ENCODE results near the gene LDLRAD4.

The LDLRAD4 gene

DNA sequence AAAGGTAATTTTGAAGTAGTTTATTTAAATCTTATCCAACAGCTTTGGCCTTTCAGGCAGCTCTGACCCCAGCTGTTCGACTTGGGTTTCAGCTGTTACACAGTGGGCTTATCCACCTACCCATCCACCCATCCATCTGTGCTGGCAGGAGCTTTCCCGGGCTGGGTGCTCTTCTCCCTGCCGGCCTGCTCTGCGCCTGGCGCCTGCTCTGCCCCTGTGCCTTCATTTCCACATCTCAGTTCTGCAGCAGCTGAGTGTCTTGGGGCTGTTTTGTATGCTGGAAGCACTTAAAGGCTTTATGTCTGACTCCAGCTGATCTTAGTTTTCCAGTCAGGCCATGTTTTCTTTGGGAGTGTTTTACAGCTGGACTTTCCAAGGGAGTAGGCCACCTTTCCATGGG lies 24.2 kb downstream of the LDLRAD4 start:
- TF ChIP-seq ARNT (IDR thresholded peaks at IDR 0.05) (no peak), LEF1 (IDR thresholded peaks at IDR 0.05; ENCODE audit: borderline replicate concordance) (no peak), FOXA1 (IDR thresholded peaks at IDR 0.05) (no peak), SUZ12 (IDR thresholded peaks at IDR 0.05) (no peak), TARDBP (IDR thresholded peaks at IDR 0.05) (no peak), NFRKB (IDR thresholded peaks at IDR 0.05) (no peak), FOXM1 (IDR thresholded peaks at IDR 0.05; ENCODE audit: borderline replicate concordance) (no peak), SP1 (IDR thresholded peaks at IDR 0.05) (no peak), L3MBTL2 (conservative IDR thresholded peaks at IDR 0.05) (no peak), BHLHE40 (IDR thresholded peaks at IDR 0.05; ENCODE audit: borderline replicate concordance) (no peak), CTBP1 (IDR thresholded peaks at IDR 0.05; ENCODE audit: borderline replicate concordance) (no peak)
- DNase-seq (ENCODE audit: extremely low spot score) = no peak
- POLR2A ChIA-PET = no interaction called here
- CTCF ChIA-PET = no interaction called here

- CTCF ChIA-PET = no interaction called here
- no peak for DNase-seq (ENCODE audit: extremely low spot score)
- POLR2A ChIA-PET = no interaction called here
- TF ChIP-seq CTBP1 (IDR thresholded peaks at IDR 0.05; ENCODE audit: borderline replicate concordance) (no peak), HDGF (IDR thresholded peaks at IDR 0.05; ENCODE audit: borderline replicate concordance) (no peak), ARNT (IDR thresholded peaks at IDR 0.05) (no peak)
Observed at GRCh38 chr18:13243363-13243762, 24.8 kb downstream of the LDLRAD4 start.

DNA sequence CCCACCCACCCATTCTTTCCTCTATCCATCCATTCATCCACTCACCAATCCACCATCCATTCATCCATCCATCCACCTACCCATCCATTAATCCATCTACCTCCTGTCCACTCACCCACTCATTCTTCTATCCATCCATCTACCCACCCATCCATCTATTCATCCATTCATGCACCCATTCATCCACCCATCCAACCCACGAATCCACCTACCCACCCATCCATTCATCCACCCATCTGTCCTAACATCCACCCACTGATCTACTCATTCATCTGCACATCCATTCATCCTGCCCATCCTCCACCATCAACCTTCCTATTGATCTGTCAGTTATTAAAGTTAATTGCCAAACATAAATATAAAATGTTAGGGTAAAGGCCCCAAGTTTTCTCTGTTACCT lies 25.6 kb downstream of the LDLRAD4 start:
- ChIA-PET POLR2A (no interaction called here), CTCF (no interaction called here)
- DNase-seq (ENCODE audit: extremely low spot score) = no peak
- TF ChIP-seq BHLHE40 (IDR thresholded peaks at IDR 0.05; ENCODE audit: borderline replicate concordance) (no peak), PKNOX1 (IDR thresholded peaks at IDR 0.05) (no peak), LEF1 (IDR thresholded peaks at IDR 0.05; ENCODE audit: borderline replicate concordance) (no peak), FOXM1 (IDR thresholded peaks at IDR 0.05; ENCODE audit: borderline replicate concordance) (no peak), TARDBP (IDR thresholded peaks at IDR 0.05) (no peak), SP1 (IDR thresholded peaks at IDR 0.05) (no peak), FOXK2 (IDR thresholded peaks at IDR 0.05) (no peak), FOXA1 (IDR thresholded peaks at IDR 0.05) (no peak), NFRKB (IDR thresholded peaks at IDR 0.05) (no peak), ELF4 (IDR thresholded peaks at IDR 0.05) (no peak), HDGF (IDR thresholded peaks at IDR 0.05; ENCODE audit: borderline replicate concordance) (no peak), ARNT (IDR thresholded peaks at IDR 0.05) (no peak), CTBP1 (IDR thresholded peaks at IDR 0.05; ENCODE audit: borderline replicate concordance) (no peak), L3MBTL2 (conservative IDR thresholded peaks at IDR 0.05) (no peak), SUZ12 (IDR thresholded peaks at IDR 0.05) (no peak), ZNF384 (IDR thresholded peaks at IDR 0.05) (no peak)

- POLR2A ChIA-PET = no interaction called here
- no peak for DNase-seq (ENCODE audit: extremely low spot score)
- CTCF ChIA-PET = interaction anchor here (0.6 kb wide), 1 partner anchor 552 kb away, joined by 3 read pairs; no protein-coding TSS in a partner anchor
- TF ChIP-seq PKNOX1 (IDR thresholded peaks at IDR 0.05) = no peak
- TF ChIP-seq FOXA1 (IDR thresholded peaks at IDR 0.05) = no peak
- no peak for TF ChIP-seq ELF4 (IDR thresholded peaks at IDR 0.05)
- no peak for TF ChIP-seq ZNF384 (IDR thresholded peaks at IDR 0.05)
- TF ChIP-seq BHLHE40 (IDR thresholded peaks at IDR 0.05; ENCODE audit: borderline replicate concordance) = no peak
- TF ChIP-seq HDGF (IDR thresholded peaks at IDR 0.05; ENCODE audit: borderline replicate concordance) = no peak
- no peak for TF ChIP-seq L3MBTL2 (conservative IDR thresholded peaks at IDR 0.05)
- TF ChIP-seq FOXM1 (IDR thresholded peaks at IDR 0.05; ENCODE audit: borderline replicate concordance) = no peak
- no peak for TF ChIP-seq FOXK2 (IDR thresholded peaks at IDR 0.05)
- no peak for TF ChIP-seq ARNT (IDR thresholded peaks at IDR 0.05)
- TF ChIP-seq TARDBP (IDR thresholded peaks at IDR 0.05) = no peak
- no peak for TF ChIP-seq CTBP1 (IDR thresholded peaks at IDR 0.05; ENCODE audit: borderline replicate concordance)
- TF ChIP-seq LEF1 (IDR thresholded peaks at IDR 0.05; ENCODE audit: borderline replicate concordance) = no peak
- no peak for TF ChIP-seq SUZ12 (IDR thresholded peaks at IDR 0.05)
- TF ChIP-seq SP1 (IDR thresholded peaks at IDR 0.05) = no peak
- no peak for TF ChIP-seq NFRKB (IDR thresholded peaks at IDR 0.05)
Observed at GRCh38 chr18:13245481-13246000, 27.0 kb downstream of the LDLRAD4 start.

DNA sequence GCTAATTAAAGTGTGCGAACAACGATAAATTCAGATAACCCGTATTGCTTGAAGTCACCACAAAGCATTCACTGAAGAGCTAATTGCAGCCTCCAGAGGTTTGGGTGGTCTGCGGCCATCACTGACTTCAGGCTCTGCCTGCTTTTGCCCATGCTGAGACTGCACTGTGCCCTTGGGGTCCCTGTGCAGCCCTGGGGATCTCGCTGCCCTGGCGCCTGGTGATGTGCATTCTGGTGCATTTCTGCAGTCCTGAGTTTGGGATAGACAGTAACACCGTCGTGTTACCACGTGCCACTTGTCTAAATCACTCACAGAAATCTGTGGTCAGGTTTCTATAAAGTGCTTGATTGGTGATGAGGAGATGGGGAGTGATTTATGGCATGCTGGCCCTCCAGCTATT lies 27.6 kb downstream of the LDLRAD4 start:
- no peak for DNase-seq (ENCODE audit: extremely low spot score)
- no peak for TF ChIP-seq SP1 (IDR thresholded peaks at IDR 0.05)
- TF ChIP-seq ZNF384 (IDR thresholded peaks at IDR 0.05) = no peak
- TF ChIP-seq FOXM1 (IDR thresholded peaks at IDR 0.05; ENCODE audit: borderline replicate concordance) = no peak
- POLR2A ChIA-PET = no interaction called here
- CTCF ChIA-PET = no interaction called here

- DNase-seq (ENCODE audit: extremely low spot score) = no peak
- no peak for TF ChIP-seq HDGF (IDR thresholded peaks at IDR 0.05; ENCODE audit: borderline replicate concordance)
- no peak for TF ChIP-seq FOXA1 (IDR thresholded peaks at IDR 0.05)
- TF ChIP-seq FOXK2 (IDR thresholded peaks at IDR 0.05) = no peak
- no peak for TF ChIP-seq SP1 (IDR thresholded peaks at IDR 0.05)
- no peak for TF ChIP-seq ELF4 (IDR thresholded peaks at IDR 0.05)
- TF ChIP-seq ARNT (IDR thresholded peaks at IDR 0.05) = no peak
- TF ChIP-seq LEF1 (IDR thresholded peaks at IDR 0.05; ENCODE audit: borderline replicate concordance) = no peak
- no peak for TF ChIP-seq NFRKB (IDR thresholded peaks at IDR 0.05)
- no peak for TF ChIP-seq CTBP1 (IDR thresholded peaks at IDR 0.05; ENCODE audit: borderline replicate concordance)
- no peak for TF ChIP-seq L3MBTL2 (conservative IDR thresholded peaks at IDR 0.05)
- no peak for TF ChIP-seq PKNOX1 (IDR thresholded peaks at IDR 0.05)
- no peak for TF ChIP-seq FOXM1 (IDR thresholded peaks at IDR 0.05; ENCODE audit: borderline replicate concordance)
- no peak for TF ChIP-seq TARDBP (IDR thresholded peaks at IDR 0.05)
- TF ChIP-seq ZNF384 (IDR thresholded peaks at IDR 0.05) = no peak
- TF ChIP-seq BHLHE40 (IDR thresholded peaks at IDR 0.05; ENCODE audit: borderline replicate concordance) = no peak
- no peak for TF ChIP-seq SUZ12 (IDR thresholded peaks at IDR 0.05)
- CTCF ChIA-PET = no interaction called here
- POLR2A ChIA-PET = no interaction called here
Observed at GRCh38 chr18:13246591-13246990, 28.0 kb downstream of the LDLRAD4 start.

All from HEK293T (cell line).